SK-N-SH treated with all-trans-retinoic acid at 6 μM for 48 hours (cell line): ENCODE measurements around the gene UPK1A.

Experiments
- ATAC-seq: fragments of 200-7000 bp; cut with Tn5 transposase; 3 replicates; pipeline ENCODE4 v1.9.1; 2020; ENCODE audit warnings: mild to moderate bottlenecking, moderate library complexity
- CREB5 ChIP-seq: fragments of 250-450 bp; sonication (Bioruptor Pico); IDR thresholded peaks from 2 replicates; pipeline ENCODE4 v1.5.1; 2020; ENCODE audit warnings: low read depth, mild to moderate bottlenecking, moderate library complexity
- CSDC2 ChIP-seq: fragments of 250-450 bp; sonication (Bioruptor Pico); IDR thresholded peaks from 2 replicates; pipeline ENCODE4 v1.5.0; 2020; ENCODE audit warnings: mild to moderate bottlenecking, moderate library complexity
- CSRNP3 ChIP-seq: fragments of 250-450 bp; sonication (Bioruptor Pico); IDR thresholded peaks from 2 replicates; pipeline ENCODE4 v1.5.1; 2021; ENCODE audit warnings: mild to moderate bottlenecking, moderate library complexity
- ESRRG ChIP-seq: fragments of 250-450 bp; sonication (Bioruptor Pico); IDR thresholded peaks from 2 replicates; pipeline ENCODE4 v1.6.1; 2021; ENCODE audit warnings: mild to moderate bottlenecking
- GLIS3 ChIP-seq: fragments of 250-450 bp; sonication (Bioruptor Pico); IDR thresholded peaks from 2 replicates; pipeline ENCODE4 v1.5.0; 2020; ENCODE audit warnings: mild to moderate bottlenecking, moderate library complexity
- PATZ1 ChIP-seq: fragments of 250-450 bp; sonication (Bioruptor Pico); IDR thresholded peaks from 2 replicates; pipeline ENCODE4 v1.8.0; 2020; ENCODE audit warnings: mild to moderate bottlenecking, moderate library complexity, borderline replicate concordance
- PPARA ChIP-seq: fragments of 250-450 bp; sonication (Bioruptor Pico); IDR thresholded peaks from 2 replicates; pipeline ENCODE4 v1.5.0; 2020; ENCODE audit warnings: mild to moderate bottlenecking, borderline replicate concordance
- RARB ChIP-seq: fragments of 250-450 bp; sonication (Bioruptor Pico); IDR thresholded peaks from 2 replicates; pipeline ENCODE4 v1.8.0; 2021; ENCODE audit warnings: mild to moderate bottlenecking, moderate library complexity
- TCF4 ChIP-seq: fragments of 250-450 bp; sonication (Bioruptor Pico); IDR thresholded peaks from 2 replicates; pipeline ENCODE4 v1.8.0; 2021; ENCODE audit warnings: mild to moderate bottlenecking, moderate library complexity, borderline replicate concordance
- TOX ChIP-seq: fragments of 250-450 bp; sonication (Bioruptor Pico); IDR thresholded peaks from 2 replicates; pipeline ENCODE4 v1.8.0; 2021; ENCODE audit warnings: mild to moderate bottlenecking, moderate library complexity, borderline replicate concordance
- TSHZ2 ChIP-seq: fragments of 250-450 bp; sonication (Bioruptor Pico); IDR thresholded peaks from 2 replicates; pipeline ENCODE4 v1.5.0; 2020; ENCODE audit warnings: mild to moderate bottlenecking, moderate library complexity
- ZFP3 ChIP-seq: fragments of 250-450 bp; sonication (Bioruptor Pico); IDR thresholded peaks from 2 replicates; pipeline ENCODE4 v1.5.0; 2020; ENCODE audit warnings: mild to moderate bottlenecking, moderate library complexity
- ZNF565 ChIP-seq: fragments of 450-650 bp; formaldehyde crosslinking; conservative IDR thresholded peaks from 2 replicates; pipeline ENCODE4 v1.5.0; 2020; ENCODE audit warnings: low read depth, mild to moderate bottlenecking, moderate library complexity
- ZNF70 ChIP-seq: fragments of 450-650 bp; formaldehyde crosslinking; IDR thresholded peaks from 2 replicates; pipeline ENCODE4 v1.5.0; 2020; ENCODE audit warnings: mild to moderate bottlenecking, moderate library complexity
- ZNF8 ChIP-seq: fragments of 450-650 bp; formaldehyde crosslinking; IDR thresholded peaks from 2 replicates; pipeline ENCODE4 v1.5.0; 2020; ENCODE audit warnings: mild to moderate bottlenecking, moderate library complexity
- TF ChIP-seq, protein P1 (sequence below): fragments of 250-450 bp; sonication (Bioruptor Pico); IDR thresholded peaks from 2 replicates; pipeline ENCODE4 v1.8.0; 2021; ENCODE audit warnings: low read depth, mild to moderate bottlenecking, moderate library complexity, borderline replicate concordance

The UPK1A gene

GRCh38 chr19:35666251-35666913 is at the start of gene UPK1A:
Gene UPK1A, plus strand, starts transcription at chr19:35666517. Its CDS starts 296 bp downstream, at chr19:35666813.
- TF ChIP-seq ZNF8, result no peak
- no peak for TF ChIP-seq CREB5 (CRISPR knock-in tag)
- TF ChIP-seq CSRNP3, result no peak
- no peak for TF ChIP-seq TOX (CRISPR knock-in tag)
- TF ChIP-seq, protein P1, sequence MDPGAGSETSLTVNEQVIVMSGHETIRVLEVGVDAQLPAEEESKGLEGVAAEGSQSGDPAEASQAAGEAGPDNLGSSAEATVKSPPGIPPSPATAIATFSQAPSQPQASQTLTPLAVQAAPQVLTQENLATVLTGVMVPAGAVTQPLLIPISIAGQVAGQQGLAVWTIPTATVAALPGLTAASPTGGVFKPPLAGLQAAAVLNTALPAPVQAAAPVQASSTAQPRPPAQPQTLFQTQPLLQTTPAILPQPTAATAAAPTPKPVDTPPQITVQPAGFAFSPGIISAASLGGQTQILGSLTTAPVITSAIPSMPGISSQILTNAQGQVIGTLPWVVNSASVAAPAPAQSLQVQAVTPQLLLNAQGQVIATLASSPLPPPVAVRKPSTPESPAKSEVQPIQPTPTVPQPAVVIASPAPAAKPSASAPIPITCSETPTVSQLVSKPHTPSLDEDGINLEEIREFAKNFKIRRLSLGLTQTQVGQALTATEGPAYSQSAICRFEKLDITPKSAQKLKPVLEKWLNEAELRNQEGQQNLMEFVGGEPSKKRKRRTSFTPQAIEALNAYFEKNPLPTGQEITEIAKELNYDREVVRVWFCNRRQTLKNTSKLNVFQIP (CRISPR knock-in tag), result no peak
- TF ChIP-seq TSHZ2 (CRISPR knock-in tag), result no peak
- TF ChIP-seq GLIS3, result no peak
- TF ChIP-seq ESRRG, result no peak
- no peak for TF ChIP-seq ZNF70 (CRISPR knock-in tag)
- TF ChIP-seq, all 23 proteins: peak for 0
- ATAC-seq, result no peak; the same call in 2 of the 3 replicates

DNA sequence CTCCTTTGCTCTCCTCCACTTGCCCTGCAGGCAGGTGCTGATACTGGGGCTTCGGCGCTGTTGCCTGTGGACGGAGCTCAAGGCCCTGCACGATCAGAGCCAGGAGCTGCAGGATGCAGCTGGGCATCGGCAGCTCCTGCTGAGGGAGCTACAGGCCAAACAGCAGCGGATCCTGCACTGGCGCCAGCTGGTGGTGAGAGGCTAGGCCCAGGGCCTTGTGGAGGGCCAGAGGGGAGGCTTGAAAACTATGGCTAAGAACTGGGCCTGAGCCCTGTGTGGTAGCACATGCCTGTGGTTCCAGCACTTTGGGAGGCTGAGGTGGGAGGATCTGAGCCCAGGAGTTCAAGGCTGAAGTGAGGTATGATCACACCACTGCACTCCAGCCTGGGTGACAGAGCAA is 47.5 kb upstream of the UPK1A start:
- no peak for TF ChIP-seq PPARA (CRISPR knock-in tag)
- TF ChIP-seq ZFP3 (CRISPR knock-in tag), result no peak
- no peak for TF ChIP-seq ZNF8
- no peak for TF ChIP-seq TCF4
- no peak for TF ChIP-seq PATZ1 (CRISPR knock-in tag)
- no peak for TF ChIP-seq RARB (CRISPR knock-in tag)
- no peak for TF ChIP-seq ZNF565 (CRISPR knock-in tag)
- TF ChIP-seq GLIS3, result no peak
- TF ChIP-seq CSDC2 (CRISPR knock-in tag), result no peak
- ATAC-seq, result peak; percentile 41; the same call in 2 of the 3 replicates

DNA sequence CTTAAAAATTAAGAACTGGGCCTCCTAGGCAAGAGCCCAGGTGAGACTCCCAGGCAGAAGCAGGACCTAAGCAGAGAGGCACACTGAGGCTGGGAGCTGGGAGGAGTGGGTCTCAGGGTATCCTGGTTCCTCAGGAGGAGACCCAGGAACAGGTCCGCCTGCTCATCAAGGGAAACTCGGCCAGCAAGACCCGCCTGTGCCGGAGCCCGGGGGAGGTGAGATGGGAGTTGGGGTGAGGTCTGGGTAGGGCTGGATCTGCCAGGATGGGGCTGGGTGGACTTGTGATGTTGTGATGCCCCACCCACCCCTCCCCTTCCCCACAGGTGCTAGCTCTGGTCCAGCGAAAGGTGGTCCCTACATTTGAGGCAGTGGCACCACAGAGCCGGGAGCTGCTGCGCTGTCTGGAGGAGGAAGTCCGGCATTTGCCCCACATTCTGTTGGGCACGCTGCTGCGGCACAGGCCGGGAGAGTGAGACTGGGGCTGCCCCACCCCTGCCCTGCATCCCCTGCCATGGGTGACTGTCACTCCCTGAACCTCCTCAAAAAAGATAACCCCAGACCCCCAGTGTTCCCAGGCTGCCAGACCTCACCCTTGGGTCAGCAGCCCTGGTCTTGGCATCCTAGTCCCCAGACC is 46.9 kb upstream of the UPK1A start:
- no peak for TF ChIP-seq ZNF8
- TF ChIP-seq RARB (CRISPR knock-in tag), result no peak
- no peak for TF ChIP-seq GLIS3
- TF ChIP-seq CSDC2 (CRISPR knock-in tag), result no peak
- no peak for TF ChIP-seq ZFP3 (CRISPR knock-in tag)
- ATAC-seq, result no peak

GRCh38 chr19:35620001-35620400 is 46.3 kb upstream of the UPK1A start:
- no peak for ATAC-seq
- TF ChIP-seq TSHZ2 (CRISPR knock-in tag) (no peak), ZFP3 (CRISPR knock-in tag) (no peak), CREB5 (CRISPR knock-in tag) (no peak), TCF4 (no peak)
- TF ChIP-seq, all 23 proteins: peak for 0
